ENCODE results near the gene NFKBIB. TPM values are rescaled to one million over a fixed set of nuclear protein-coding genes. Genes with fewer than 3 reads are reported as not detected.

The NFKBIB gene
- polyA plus RNA-seq, 1 of the 3 experiments (the other 2 are of a cell fraction), result 31.8 TPM

DNA sequence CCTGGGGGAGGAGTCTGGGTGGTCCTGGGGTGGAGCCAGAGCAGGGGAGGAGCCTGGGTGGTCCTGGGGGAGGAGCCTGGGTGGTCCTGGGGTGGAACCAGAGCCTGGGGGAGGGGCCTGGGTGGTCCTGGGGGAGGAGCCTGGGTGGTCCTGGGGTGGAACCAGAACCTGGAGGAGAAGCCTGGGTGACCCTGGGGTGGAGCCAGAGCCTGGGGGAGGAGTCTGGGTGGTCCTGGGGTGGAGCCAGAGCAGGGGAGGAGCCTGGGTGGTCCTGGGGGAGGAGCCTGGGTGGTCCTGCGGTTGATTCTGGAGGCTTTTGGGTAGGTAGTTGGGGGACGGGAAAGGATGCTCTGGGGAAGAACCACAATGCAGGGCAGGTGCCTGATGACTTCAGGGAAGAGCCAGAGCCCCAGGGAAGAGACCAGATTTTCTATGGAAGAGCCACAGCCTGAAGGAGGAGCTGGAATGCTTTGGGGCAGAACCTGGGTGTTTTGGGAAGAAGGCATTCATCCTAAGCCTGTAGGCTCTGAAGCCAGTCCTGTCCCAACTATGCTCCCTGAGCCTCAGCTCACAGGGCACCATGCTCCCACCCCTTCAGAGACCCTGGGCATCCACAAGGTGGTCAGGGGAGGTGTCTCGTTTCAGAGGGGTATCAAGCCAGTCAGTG, 45.9 kb downstream of the NFKBIB start:
- DNase-seq, result no peak
- Histone ChIP-seq H3K79me2 (ENCODE audit: insufficient read depth) (no peaks in the 10 kb centered on the region), H3K4me2 (no peak overlapping the region), H2AFZ (ENCODE audit: low read depth) (no peak overlapping the region), H4K20me1 (ENCODE audit: insufficient read depth) (no peaks in the 10 kb centered on the region), H3K4me1 (ENCODE audit: control insufficient read depth in 1 of 2, insufficient read depth in 2 of 2, low read depth in 1 of 2, low read length in 1 of 2) (peaks cover 0 to 7% of the 10 kb centered on the region in 2 experiments; a peak in 1 of 4 replicates), H3K4me3 (ENCODE audit: low read depth in 2 of 2, low read length in 1 of 2) (no peak overlapping the region), H3K27me3 (ENCODE audit: insufficient read depth) (no peaks in the 10 kb centered on the region), H3K9me2 (no peaks in the 10 kb centered on the region), H3K9me3 (no peaks in the 10 kb centered on the region), H3F3A (replicated peaks; ENCODE audit: insufficient read depth) (peaks cover 8% of the 10 kb centered on the region), H3K36me3 (replicated peaks in 1 of 2; ENCODE audit: control insufficient read depth in 1 of 2, insufficient read depth in 2 of 2, low read length in 1 of 2) (peaks cover 5 to 15% of the 10 kb centered on the region in 2 experiments), H3K9ac (no peak overlapping the region), H3K27ac (ENCODE audit: low read depth in 2 of 2, low read length in 1 of 2) (no peak overlapping the region)
- POLR2A ChIA-PET, result no interaction called here
- 87% methylated on average over 3 of the region's 3 CpGs for WGBS (ENCODE audit: low lambda C conversion rate)
- CTCF ChIA-PET, result interaction anchor here (1.7 kb wide), 1 partner anchor 16 kb away, joined by 3 read pairs; no protein-coding TSS in a partner anchor
- no peak for TF ChIP-seq SMC3 (IDR thresholded peaks at IDR 0.05; ENCODE audit: low read depth, low read length)
- TF ChIP-seq FOXM1 (IDR thresholded peaks at IDR 0.05; ENCODE audit: low read depth), result no peak
- no peak for TF ChIP-seq GABPA (IDR thresholded peaks at IDR 0.05; ENCODE audit: low read depth)
- TF ChIP-seq NRF1 (IDR thresholded peaks at IDR 0.05; ENCODE audit: low read depth, low read length), result no peak

DNA sequence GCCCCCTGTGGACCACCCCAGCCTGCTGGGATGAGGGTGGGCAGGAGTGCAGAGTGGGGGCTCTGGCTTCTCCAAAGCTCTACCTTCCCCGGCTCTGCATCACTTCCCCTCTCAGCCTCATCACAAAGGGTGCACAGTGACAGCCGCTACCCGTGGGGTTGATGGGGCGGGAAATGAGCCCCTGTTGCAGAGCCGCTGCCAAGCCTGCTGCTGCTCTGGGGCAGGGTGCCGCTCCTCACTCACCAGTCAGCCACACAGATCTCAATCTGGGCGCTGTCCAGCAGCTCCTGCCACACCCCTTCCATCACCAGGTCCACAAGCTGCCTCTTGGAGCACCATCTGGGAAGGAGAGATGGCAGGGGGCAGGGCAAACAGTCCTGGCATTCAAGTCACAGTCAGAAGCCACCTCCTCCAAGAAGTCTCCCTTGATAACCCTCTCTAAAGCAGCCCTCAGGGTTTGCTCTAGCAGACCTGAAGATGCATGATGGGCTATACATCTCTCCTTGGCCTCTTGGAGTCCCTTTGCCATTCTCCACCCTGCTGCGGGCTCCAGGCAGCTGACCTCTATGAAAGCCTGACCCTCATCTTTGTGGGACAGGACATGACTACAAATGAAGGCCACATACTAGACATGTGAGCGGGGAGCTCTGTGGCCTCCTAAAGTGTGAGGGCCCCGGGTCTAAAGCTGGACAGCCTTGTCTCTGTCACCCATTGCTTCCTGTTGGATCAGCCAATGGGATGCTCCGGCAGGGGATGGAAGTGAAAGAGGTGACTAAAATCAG, 46.7 kb downstream of the NFKBIB start:
- 100% methylated on average over 6 of the region's 11 CpGs for WGBS (ENCODE audit: low lambda C conversion rate)
- no peaks in the 10 kb centered on the region for H3K79me2 ChIP-seq (ENCODE audit: insufficient read depth)
- no peak overlapping the region for H3K4me3 ChIP-seq (ENCODE audit: low read depth in 2 of 2, low read length in 1 of 2)
- peaks cover 5 to 15% of the 10 kb centered on the region in 2 experiments for H3K36me3 ChIP-seq (replicated peaks in 1 of 2; ENCODE audit: control insufficient read depth in 1 of 2, insufficient read depth in 2 of 2, low read length in 1 of 2)
- H3K27me3 ChIP-seq (ENCODE audit: insufficient read depth), result no peaks in the 10 kb centered on the region
- peaks cover 6% of the 10 kb centered on the region for H3F3A ChIP-seq (replicated peaks; ENCODE audit: insufficient read depth)
- DNase-seq, result no peak
- H3K9me2 ChIP-seq, result no peaks in the 10 kb centered on the region
- ChIA-PET CTCF (interaction anchor here (1.3 to 1.7 kb wide), 2 partner anchors 16 to 17 kb away, joined by 3 read pairs; no protein-coding TSS in a partner anchor), POLR2A (no interaction called here)
- TF ChIP-seq, protein P1, sequence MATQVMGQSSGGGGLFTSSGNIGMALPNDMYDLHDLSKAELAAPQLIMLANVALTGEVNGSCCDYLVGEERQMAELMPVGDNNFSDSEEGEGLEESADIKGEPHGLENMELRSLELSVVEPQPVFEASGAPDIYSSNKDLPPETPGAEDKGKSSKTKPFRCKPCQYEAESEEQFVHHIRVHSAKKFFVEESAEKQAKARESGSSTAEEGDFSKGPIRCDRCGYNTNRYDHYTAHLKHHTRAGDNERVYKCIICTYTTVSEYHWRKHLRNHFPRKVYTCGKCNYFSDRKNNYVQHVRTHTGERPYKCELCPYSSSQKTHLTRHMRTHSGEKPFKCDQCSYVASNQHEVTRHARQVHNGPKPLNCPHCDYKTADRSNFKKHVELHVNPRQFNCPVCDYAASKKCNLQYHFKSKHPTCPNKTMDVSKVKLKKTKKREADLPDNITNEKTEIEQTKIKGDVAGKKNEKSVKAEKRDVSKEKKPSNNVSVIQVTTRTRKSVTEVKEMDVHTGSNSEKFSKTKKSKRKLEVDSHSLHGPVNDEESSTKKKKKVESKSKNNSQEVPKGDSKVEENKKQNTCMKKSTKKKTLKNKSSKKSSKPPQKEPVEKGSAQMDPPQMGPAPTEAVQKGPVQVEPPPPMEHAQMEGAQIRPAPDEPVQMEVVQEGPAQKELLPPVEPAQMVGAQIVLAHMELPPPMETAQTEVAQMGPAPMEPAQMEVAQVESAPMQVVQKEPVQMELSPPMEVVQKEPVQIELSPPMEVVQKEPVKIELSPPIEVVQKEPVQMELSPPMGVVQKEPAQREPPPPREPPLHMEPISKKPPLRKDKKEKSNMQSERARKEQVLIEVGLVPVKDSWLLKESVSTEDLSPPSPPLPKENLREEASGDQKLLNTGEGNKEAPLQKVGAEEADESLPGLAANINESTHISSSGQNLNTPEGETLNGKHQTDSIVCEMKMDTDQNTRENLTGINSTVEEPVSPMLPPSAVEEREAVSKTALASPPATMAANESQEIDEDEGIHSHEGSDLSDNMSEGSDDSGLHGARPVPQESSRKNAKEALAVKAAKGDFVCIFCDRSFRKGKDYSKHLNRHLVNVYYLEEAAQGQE (IDR thresholded peaks at IDR 0.05; ENCODE audit: low read depth, low read length), result peak; percentile 74; the same call in 1 of the 2 replicates
- no peak for TF ChIP-seq TCF12 (IDR thresholded peaks at IDR 0.05)
- TF ChIP-seq, protein P2, sequence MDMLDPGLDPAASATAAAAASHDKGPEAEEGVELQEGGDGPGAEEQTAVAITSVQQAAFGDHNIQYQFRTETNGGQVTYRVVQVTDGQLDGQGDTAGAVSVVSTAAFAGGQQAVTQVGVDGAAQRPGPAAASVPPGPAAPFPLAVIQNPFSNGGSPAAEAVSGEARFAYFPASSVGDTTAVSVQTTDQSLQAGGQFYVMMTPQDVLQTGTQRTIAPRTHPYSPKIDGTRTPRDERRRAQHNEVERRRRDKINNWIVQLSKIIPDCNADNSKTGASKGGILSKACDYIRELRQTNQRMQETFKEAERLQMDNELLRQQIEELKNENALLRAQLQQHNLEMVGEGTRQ (IDR thresholded peaks at IDR 0.05; ENCODE audit: borderline replicate concordance, low read depth, low read length), result no peak
- no peak for TF ChIP-seq RCOR1 (IDR thresholded peaks at IDR 0.05; ENCODE audit: low read length)
- TF ChIP-seq, protein P3, sequence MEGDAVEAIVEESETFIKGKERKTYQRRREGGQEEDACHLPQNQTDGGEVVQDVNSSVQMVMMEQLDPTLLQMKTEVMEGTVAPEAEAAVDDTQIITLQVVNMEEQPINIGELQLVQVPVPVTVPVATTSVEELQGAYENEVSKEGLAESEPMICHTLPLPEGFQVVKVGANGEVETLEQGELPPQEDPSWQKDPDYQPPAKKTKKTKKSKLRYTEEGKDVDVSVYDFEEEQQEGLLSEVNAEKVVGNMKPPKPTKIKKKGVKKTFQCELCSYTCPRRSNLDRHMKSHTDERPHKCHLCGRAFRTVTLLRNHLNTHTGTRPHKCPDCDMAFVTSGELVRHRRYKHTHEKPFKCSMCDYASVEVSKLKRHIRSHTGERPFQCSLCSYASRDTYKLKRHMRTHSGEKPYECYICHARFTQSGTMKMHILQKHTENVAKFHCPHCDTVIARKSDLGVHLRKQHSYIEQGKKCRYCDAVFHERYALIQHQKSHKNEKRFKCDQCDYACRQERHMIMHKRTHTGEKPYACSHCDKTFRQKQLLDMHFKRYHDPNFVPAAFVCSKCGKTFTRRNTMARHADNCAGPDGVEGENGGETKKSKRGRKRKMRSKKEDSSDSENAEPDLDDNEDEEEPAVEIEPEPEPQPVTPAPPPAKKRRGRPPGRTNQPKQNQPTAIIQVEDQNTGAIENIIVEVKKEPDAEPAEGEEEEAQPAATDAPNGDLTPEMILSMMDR (IDR thresholded peaks at IDR 0.05), result no peak
- H3K4me1 ChIP-seq (ENCODE audit: control insufficient read depth in 1 of 2, insufficient read depth in 2 of 2, low read depth in 1 of 2, low read length in 1 of 2), result peaks cover 0 to 4% of the 10 kb centered on the region in 2 experiments; a peak in 1 of 4 replicates
- no peak overlapping the region for H3K4me2 ChIP-seq
- H3K27ac ChIP-seq (ENCODE audit: low read depth in 2 of 2, low read length in 1 of 2), result no peak overlapping the region
- H3K9ac ChIP-seq, result no peak overlapping the region
- H4K20me1 ChIP-seq (ENCODE audit: insufficient read depth), result no peaks in the 10 kb centered on the region
- H3K9me3 ChIP-seq, result no peaks in the 10 kb centered on the region
- no peak overlapping the region for H2AFZ ChIP-seq (ENCODE audit: low read depth)
